Heart right ventricle (tissue), 16 donors: ENCODE data around the gene STPG1. TPM values are rescaled to one million over a fixed set of nuclear protein-coding genes. Genes with fewer than 3 reads are reported as not detected.
A peak's percentile ranks its signal among the peaks of the same experiment; 100 is the strongest.

Experiments
- ATAC-seq, 8 donors: fragments of 200-7000 bp; cut with Tn5 transposase; one replicate each; pipeline ENCODE4 v1.9.1; 2020; ENCODE audit warnings: mild to moderate bottlenecking in 8 of 8, moderate library complexity in 8 of 8, moderate number of reproducible peaks in 1 of 8
- DNase-seq, 2 donors: peaks; one replicate each; pipeline ENCODE4 v3.0.0-alpha.2; 2020
- H3K27ac ChIP-seq, 10 donors: fragments of 200-600 bp; sonication (generic) in 2 of 10; one replicate each; pipeline versions ENCODE4 v1.5.0 to v1.8.0; 2020 to 2022; ENCODE audit warnings: mild to moderate bottlenecking in 3 of 10
- H3K27me3 ChIP-seq, 7 donors: fragments of 200-600 bp; one replicate each; pipeline ENCODE4 v1.8.0; 2021 to 2022; ENCODE audit warnings: mild to moderate bottlenecking in 2 of 7
- H3K36me3 ChIP-seq, 9 donors: fragments of 200-600 bp; sonication (generic) in 1 of 9; one replicate each; pipeline versions ENCODE4 v1.5.0 to v1.8.0; 2020 to 2022; ENCODE audit warnings: mild to moderate bottlenecking in 2 of 9
- H3K4me1 ChIP-seq, 9 donors: fragments of 200-600 bp; sonication (generic) in 1 of 9; one replicate each; pipeline versions ENCODE4 v1.5.0 to v1.8.0; 2020 to 2022; ENCODE audit warnings: mild to moderate bottlenecking in 4 of 9
- H3K4me3 ChIP-seq, 10 donors: fragments of 200-600 bp; sonication (generic) in 2 of 10; one replicate each; pipeline versions ENCODE4 v1.5.0 to v1.8.0; 2020 to 2022; ENCODE audit warnings: mild to moderate bottlenecking in 7 of 10, moderate library complexity in 2 of 10
- H3K9me3 ChIP-seq, 11 donors: fragments of 200-600 bp in 10 of 11; sonication (generic) in 2 of 11; one replicate each; pipeline versions ENCODE4 v1.5.0 to v1.8.0; 2013 to 2022; ENCODE audit warnings: mild to moderate bottlenecking in 2 of 11, control low read depth in 1 of 11, moderate library complexity in 1 of 11
- WGBS, 2 donors: extraction: QIAGEN DNeasy Blood & Tissue Kit; methylation state at CpG; one replicate each; pipeline ENCODE4 v1.1.7; 2013; ENCODE audit warnings: inconsistent platforms in 1 of 2; 5-methylcytosine and 5-hydroxymethylcytosine counted together
- intact Hi-C, 10 donors: fragments of 100-400 bp; cut with DNase I; formaldehyde crosslinking; loops; one replicate each; pipeline versions ENCODE4 v1.11.1 to v1.14.2; 2022
- polyA plus RNA-seq, 2 donors: library from polyadenylated mRNA; stranded (reverse); fragments of 200-250 nt; gene quantifications; one replicate each; pipeline ENCODE4 v1.2.3, GENCODE V29; 2013
- total RNA-seq, 10 donors: library from RNA; stranded (reverse); fragmentation: NEBNext Ultra II Directional in 3 of 10; extraction: Animal tissue kit (Norgen Biotek cat#: 25700) in 3 of 10; gene quantifications; one replicate each; pipeline versions ENCODE4 v1.2.1 to v1.2.4, GENCODE V29; 2021 to 2023
- TF ChIP-seq, protein P1 (sequence below), 9 donors: fragments of 200-600 bp; sonication (generic) in 2 of 9; IDR thresholded peaks; one replicate each; pipeline versions ENCODE4 v1.5.0 to v1.8.0; 2021 to 2022; ENCODE audit warnings: antibody characterized with exemption in 9 of 9, mild to moderate bottlenecking in 5 of 9, moderate library complexity in 1 of 9
- donor health status: Arrhythmogenic right ventricular cardiomyopathy.
- donor health status: ischemic (EF 13 %, LVEDD 7.1; RV severe dilation, severe dysfunction).
- donor health status: healthy with polysubstance abuse.
- donor health status: DM: no; HTN: yes; CAD: no.
- donor health status: DM: no; HTN: no; CAD: no.
- donor health status: ischemic (EF 25% LVEDD 6.9; RV normal size, moderate dysfunction).
- donor health status: ischemic (EF 25% LVEDD 5.7; RV mildly dilated, moderate dysfunction).
- donor health status: healthy.
- donor health status: DM: yes; HTN: yes; CAD: no.
- donor health status: Ischemic cardiomyopathy.
- donor health status: ischemic (EF 35%, LVEDD 5.7; RV mildly dilated, moderate dysfunction).
- donor health status: nonischemic (EF 11% LVEDD 7.7; RV severe dilation, severe dysfunction).
- donor health status: DM: yes; HTN: yes; CAD: no.
- donor health status: PGD.
- donor health status: ischemic (EF 29% LVEDD 5.4; RV normal size, mild dysfunction).
- donor health status: nonischemic (EF 23%, LVEDD 6.1; RV moderate dilation, normal function).

Gene STPG1
- total and polyA plus RNA-seq, 12 donors, result 2.7 to 6.6 (median 4.5) TPM

DNA sequence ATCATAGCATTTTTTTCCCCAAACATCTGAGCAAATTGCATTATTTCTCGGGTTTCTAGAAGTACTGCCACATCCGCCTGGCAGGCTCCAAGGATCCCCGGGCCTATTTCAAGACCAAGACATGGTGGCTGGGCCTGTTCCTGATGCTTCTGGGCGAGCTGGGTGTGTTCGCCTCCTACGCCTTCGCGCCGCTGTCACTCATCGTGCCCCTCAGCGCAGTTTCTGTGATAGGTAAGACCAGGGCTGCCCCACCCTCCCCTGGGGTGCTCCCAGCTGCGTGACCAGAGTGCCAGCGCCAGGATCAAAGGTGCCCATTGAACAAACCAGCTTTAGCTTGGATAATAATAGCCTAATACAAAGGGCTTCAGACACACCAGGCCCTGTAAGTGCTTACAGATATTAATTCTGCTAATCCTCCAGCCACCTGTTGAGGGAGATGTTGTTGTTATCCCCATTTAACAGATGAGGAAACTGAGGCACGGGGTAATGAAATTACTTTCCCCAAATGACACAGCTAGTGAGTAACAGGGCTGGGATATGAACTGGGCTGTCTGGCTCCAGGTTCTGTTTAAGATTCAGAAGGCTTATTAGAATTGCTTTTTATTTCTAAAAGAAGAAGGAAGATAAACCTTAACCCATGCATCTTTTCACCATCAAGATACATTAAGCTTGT is 28.6 kb upstream of the STPG1 start:
- WGBS, 2 donors, result 95 to 97% methylated on average over 14 of the region's 14 CpGs
- intact Hi-C loops, result no loop called here
- Histone ChIP-seq H3K27ac (peak overlapping the region in 2 of 10 donors; percentile 1 to 15), H3K27me3 (no peaks in the 10 kb centered on the region), H3K4me1 (peaks cover 2 to 46% (median 20%) of the 10 kb centered on the region in 9 donors), H3K4me3 (no peak overlapping the region), H3K9me3 (no peaks in the 10 kb centered on the region), H3K36me3 (peaks cover 0 to 40% (median 5%) of the 10 kb centered on the region in 9 donors)
- no peak for DNase-seq
- TF ChIP-seq, protein P1, sequence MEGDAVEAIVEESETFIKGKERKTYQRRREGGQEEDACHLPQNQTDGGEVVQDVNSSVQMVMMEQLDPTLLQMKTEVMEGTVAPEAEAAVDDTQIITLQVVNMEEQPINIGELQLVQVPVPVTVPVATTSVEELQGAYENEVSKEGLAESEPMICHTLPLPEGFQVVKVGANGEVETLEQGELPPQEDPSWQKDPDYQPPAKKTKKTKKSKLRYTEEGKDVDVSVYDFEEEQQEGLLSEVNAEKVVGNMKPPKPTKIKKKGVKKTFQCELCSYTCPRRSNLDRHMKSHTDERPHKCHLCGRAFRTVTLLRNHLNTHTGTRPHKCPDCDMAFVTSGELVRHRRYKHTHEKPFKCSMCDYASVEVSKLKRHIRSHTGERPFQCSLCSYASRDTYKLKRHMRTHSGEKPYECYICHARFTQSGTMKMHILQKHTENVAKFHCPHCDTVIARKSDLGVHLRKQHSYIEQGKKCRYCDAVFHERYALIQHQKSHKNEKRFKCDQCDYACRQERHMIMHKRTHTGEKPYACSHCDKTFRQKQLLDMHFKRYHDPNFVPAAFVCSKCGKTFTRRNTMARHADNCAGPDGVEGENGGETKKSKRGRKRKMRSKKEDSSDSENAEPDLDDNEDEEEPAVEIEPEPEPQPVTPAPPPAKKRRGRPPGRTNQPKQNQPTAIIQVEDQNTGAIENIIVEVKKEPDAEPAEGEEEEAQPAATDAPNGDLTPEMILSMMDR (IDR thresholded peaks at IDR 0.05), result no peak
- ATAC-seq, result no peak

DNA sequence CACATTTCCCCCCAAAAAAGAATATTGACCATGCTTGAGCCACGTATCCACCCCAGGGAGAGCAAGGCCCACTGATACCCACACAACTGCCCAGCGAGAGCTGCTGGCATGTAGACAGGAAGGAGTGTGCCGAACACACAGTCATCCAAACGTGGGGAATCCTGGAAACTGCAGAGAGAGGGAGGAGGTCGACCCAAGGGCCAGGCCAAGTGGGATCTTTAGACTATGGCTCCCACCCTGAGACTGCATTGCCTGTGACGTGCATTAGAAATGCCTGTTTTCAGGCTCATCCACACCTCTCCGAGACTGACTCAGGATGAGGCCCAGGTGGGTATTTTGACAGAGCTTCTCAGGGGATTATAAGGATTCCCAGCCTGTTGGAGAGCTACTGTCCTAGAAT is 27.9 kb upstream of the STPG1 start:
- WGBS, 2 donors, result 88 to 89% methylated on average over 7 of the region's 7 CpGs
- no peaks in the 10 kb centered on the region for H3K27me3 ChIP-seq
- H3K9me3 ChIP-seq, result no peaks in the 10 kb centered on the region
- intact Hi-C loops, result no loop called here
- H3K4me1 ChIP-seq, result peaks cover 2 to 49% (median 21%) of the 10 kb centered on the region in 9 donors
- H3K36me3 ChIP-seq, result peaks cover 0 to 33% (median 0%) of the 10 kb centered on the region in 9 donors
- DNase-seq, result no peak
- ATAC-seq, result no peak
- no peak overlapping the region for H3K27ac ChIP-seq
- TF ChIP-seq, protein P1 (IDR thresholded peaks at IDR 0.05), result no peak
- no peak overlapping the region for H3K4me3 ChIP-seq

DNA sequence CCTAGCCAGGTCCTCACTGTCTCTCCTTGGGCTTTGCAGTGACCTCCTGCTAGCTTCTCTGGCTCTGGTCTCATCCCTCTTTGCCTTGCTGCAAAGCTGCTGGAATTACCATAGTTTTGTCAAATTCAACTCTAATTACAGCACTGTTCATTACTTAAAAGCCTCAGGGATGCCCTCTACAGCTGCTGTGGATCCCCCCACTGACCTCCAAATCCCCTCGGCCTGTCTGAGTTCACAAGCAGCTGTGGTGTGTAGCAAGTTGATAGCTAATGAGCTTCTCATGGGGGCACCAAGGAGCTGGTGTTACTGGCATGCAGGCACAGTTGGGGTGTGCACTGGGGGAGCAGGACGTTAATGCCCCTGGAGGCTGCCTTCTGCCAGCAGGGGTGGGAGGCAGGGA is 26.9 kb upstream of the STPG1 start:
- Histone ChIP-seq H3K4me1 (peaks cover 2 to 49% (median 21%) of the 10 kb centered on the region in 9 donors), H3K9me3 (no peaks in the 10 kb centered on the region), H3K36me3 (peaks cover 0 to 29% (median 0%) of the 10 kb centered on the region in 9 donors), H3K27ac (no peak overlapping the region), H3K27me3 (no peaks in the 10 kb centered on the region), H3K4me3 (no peak overlapping the region)
- TF ChIP-seq, protein P1 (IDR thresholded peaks at IDR 0.05), result no peak
- ATAC-seq (no peak), DNase-seq (no peak)
- 88 to 89% methylated on average over 2 of the region's 2 CpGs for WGBS, 2 donors
- intact Hi-C loops, result no loop called here

DNA sequence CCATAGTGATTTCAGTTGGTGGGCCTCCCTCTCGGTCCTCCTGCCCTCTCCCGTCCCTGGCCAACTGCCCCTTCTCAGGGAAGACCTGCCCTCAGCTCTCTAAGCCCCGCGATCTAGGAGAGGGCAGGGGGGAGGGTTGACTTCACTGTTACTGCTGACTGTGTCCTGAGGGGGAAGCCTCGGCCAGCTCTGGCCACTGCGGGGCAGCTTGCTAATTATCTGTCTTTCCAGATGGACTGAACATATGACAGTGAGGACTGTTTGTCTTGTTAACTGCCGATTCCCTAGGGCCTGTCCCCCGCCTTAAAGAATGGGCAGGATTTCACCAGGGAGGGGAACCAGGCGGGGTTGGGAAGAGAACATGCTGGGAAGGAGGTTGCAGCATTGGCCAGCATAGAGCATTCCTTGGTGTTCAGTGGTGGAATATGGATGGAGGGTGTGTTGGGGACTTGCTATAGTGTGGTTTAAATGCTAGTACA is 24.9 kb upstream of the STPG1 start:
- Histone ChIP-seq H3K36me3 (peaks cover 0 to 24% (median 0%) of the 10 kb centered on the region in 9 donors), H3K4me1 (peaks cover 2 to 41% (median 21%) of the 10 kb centered on the region in 9 donors), H3K27ac (peak overlapping the region in 6 of 10 donors; percentile 43 to 70 (median 56)), H3K9me3 (no peaks in the 10 kb centered on the region), H3K27me3 (no peaks in the 10 kb centered on the region), H3K4me3 (peak overlapping the region in 2 of 10 donors; percentile 10 to 13)
- peak; percentile 59 to 67 for DNase-seq
- peak; percentile 78 to 92 (median 86) for ATAC-seq
- TF ChIP-seq, protein P1 (IDR thresholded peaks at IDR 0.05), result peak in 1 of 9 donors; percentile 3
- 44 to 45% methylated on average over 9 of the region's 9 CpGs for WGBS, 2 donors
- intact Hi-C loops, result loop anchor here in 1 of 10 donors (10.0 kb wide), 1 partner anchor 86 kb away; no protein-coding TSS in a partner anchor
